ENCODE measurements around the gene MAP4K1.
A peak's percentile ranks its signal among the peaks of the same experiment; 100 is the strongest.

DNA sequence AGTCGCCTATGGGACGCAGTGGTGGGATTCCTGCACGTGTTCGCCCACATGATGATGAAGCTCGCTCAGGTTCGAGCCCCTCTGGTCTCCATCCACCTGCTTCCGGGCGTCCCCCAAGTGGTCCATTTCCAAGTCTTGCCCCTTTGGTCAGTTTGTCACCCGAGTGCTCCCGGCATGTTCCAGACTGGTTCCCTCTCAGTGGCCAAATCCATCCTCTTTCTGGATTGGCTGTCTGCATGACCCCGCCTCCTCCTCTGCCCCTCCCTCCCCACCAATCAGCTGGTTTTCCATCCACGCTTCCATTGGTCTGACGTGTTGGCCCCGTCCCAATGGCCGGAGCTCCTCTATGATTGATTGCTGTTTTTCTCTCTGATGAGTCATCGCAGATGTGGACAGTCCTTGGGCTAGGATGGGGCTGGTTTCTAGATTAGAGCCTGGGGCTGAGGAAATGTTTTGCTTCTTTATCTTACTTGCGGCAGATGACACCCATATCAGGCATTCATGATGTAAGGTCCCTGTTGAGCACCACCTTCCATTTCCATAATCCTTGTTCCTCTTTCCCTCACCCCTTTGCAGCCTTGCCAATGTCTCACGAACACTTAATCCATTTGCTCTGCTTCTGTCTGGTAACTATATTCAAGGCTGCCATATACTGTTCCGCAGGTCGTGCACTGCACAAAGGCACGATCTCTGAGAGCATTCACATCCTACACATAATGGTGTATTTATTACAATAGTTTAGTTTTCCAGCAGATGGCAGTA, 73.8 kb downstream of the MAP4K1 start:
- TF ChIP-seq, protein P1, sequence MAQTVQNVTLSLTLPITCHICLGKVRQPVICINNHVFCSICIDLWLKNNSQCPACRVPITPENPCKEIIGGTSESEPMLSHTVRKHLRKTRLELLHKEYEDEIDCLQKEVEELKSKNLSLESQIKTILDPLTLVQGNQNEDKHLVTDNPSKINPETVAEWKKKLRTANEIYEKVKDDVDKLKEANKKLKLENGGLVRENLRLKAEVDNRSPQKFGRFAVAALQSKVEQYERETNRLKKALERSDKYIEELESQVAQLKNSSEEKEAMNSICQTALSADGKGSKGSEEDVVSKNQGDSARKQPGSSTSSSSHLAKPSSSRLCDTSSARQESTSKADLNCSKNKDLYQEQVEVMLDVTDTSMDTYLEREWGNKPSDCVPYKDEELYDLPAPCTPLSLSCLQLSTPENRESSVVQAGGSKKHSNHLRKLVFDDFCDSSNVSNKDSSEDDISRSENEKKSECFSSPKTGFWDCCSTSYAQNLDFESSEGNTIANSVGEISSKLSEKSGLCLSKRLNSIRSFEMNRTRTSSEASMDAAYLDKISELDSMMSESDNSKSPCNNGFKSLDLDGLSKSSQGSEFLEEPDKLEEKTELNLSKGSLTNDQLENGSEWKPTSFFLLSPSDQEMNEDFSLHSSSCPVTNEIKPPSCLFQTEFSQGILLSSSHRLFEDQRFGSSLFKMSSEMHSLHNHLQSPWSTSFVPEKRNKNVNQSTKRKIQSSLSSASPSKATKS (CRISPR knock-in tag; IDR thresholded peaks at IDR 0.05) = no peak
- no peak for TF ChIP-seq MATR3 (CRISPR knock-in tag; IDR thresholded peaks at IDR 0.05)
- TF ChIP-seq, protein P2, sequence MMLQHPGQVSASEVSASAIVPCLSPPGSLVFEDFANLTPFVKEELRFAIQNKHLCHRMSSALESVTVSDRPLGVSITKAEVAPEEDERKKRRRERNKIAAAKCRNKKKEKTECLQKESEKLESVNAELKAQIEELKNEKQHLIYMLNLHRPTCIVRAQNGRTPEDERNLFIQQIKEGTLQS (CRISPR knock-in tag; IDR thresholded peaks at IDR 0.05) = peak; percentile 72
- TF ChIP-seq, protein P3, sequence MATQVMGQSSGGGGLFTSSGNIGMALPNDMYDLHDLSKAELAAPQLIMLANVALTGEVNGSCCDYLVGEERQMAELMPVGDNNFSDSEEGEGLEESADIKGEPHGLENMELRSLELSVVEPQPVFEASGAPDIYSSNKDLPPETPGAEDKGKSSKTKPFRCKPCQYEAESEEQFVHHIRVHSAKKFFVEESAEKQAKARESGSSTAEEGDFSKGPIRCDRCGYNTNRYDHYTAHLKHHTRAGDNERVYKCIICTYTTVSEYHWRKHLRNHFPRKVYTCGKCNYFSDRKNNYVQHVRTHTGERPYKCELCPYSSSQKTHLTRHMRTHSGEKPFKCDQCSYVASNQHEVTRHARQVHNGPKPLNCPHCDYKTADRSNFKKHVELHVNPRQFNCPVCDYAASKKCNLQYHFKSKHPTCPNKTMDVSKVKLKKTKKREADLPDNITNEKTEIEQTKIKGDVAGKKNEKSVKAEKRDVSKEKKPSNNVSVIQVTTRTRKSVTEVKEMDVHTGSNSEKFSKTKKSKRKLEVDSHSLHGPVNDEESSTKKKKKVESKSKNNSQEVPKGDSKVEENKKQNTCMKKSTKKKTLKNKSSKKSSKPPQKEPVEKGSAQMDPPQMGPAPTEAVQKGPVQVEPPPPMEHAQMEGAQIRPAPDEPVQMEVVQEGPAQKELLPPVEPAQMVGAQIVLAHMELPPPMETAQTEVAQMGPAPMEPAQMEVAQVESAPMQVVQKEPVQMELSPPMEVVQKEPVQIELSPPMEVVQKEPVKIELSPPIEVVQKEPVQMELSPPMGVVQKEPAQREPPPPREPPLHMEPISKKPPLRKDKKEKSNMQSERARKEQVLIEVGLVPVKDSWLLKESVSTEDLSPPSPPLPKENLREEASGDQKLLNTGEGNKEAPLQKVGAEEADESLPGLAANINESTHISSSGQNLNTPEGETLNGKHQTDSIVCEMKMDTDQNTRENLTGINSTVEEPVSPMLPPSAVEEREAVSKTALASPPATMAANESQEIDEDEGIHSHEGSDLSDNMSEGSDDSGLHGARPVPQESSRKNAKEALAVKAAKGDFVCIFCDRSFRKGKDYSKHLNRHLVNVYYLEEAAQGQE (IDR thresholded peaks at IDR 0.05; ENCODE audit: borderline replicate concordance in 1 of 2, low read depth in 1 of 2, low read length in 2 of 2) = no peak
- TF ChIP-seq POLR2A (IDR thresholded peaks at IDR 0.05; ENCODE audit: insufficient read depth in 1 of 2, low read depth in 2 of 2, low read length in 2 of 2) = no peak
- TF ChIP-seq ZNF773 (CRISPR knock-in tag; IDR thresholded peaks at IDR 0.05; ENCODE audit: borderline replicate concordance) = no peak
- no peak for TF ChIP-seq DPF2 (CRISPR knock-in tag; IDR thresholded peaks at IDR 0.05; ENCODE audit: borderline replicate concordance, low read depth)
- TF ChIP-seq ZNF768 (CRISPR knock-in tag; IDR thresholded peaks at IDR 0.05) = no peak
- TF ChIP-seq, protein P4, sequence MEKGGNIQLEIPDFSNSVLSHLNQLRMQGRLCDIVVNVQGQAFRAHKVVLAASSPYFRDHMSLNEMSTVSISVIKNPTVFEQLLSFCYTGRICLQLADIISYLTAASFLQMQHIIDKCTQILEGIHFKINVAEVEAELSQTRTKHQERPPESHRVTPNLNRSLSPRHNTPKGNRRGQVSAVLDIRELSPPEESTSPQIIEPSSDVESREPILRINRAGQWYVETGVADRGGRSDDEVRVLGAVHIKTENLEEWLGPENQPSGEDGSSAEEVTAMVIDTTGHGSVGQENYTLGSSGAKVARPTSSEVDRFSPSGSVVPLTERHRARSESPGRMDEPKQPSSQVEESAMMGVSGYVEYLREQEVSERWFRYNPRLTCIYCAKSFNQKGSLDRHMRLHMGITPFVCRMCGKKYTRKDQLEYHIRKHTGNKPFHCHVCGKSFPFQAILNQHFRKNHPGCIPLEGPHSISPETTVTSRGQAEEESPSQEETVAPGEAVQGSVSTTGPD (CRISPR knock-in tag; IDR thresholded peaks at IDR 0.05) = no peak
- no peak for TF ChIP-seq HDAC1 (CRISPR knock-in tag; IDR thresholded peaks at IDR 0.05)
- no peak for TF ChIP-seq HDAC6 (IDR thresholded peaks at IDR 0.05; ENCODE audit: low read depth, low read length)

Measured in HepG2 (cell line).